DMS 273 (cell line): ENCODE data around the gene DDAH1.

Experiments
- DNase-seq: peaks from one replicate; lab custom pipeline; 2025; ENCODE audit not compliant: unreplicated experiment; lab: John Stamatoyannopoulos, UW

Gene DDAH1

GRCh38 chr1:85333186-85333585 lies 131.8 kb downstream of the DDAH1 start:
- DNase-seq, result no peak

- no peak for DNase-seq
Observed at GRCh38 chr1:85332575-85332974, 132.4 kb downstream of the DDAH1 start.

- no peak for DNase-seq
Observed at GRCh38 chr1:85330711-85331290, 134.2 kb downstream of the DDAH1 start.

DNA sequence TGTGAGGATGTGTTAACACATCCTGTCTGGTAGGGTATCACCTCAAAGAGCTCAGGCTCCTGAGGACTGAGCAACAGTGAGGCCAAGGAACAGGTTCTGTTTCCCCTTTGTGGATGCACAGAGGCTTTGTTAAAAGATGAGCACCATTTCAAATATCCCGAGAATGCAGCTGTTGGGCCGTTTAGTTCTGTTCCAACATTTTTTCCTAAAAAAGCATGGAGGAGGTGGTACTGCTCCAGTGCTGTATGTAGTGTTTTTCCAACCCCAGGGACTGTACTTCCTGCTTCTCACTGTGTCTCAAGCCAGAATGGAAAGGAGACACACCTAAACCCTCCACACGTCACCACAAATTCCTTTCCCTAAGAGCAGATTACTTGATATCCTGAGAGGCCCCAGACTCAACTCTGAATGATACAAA lies 134.7 kb downstream of the DDAH1 start:
- no peak for DNase-seq

GRCh38 chr1:85328713-85329397 lies 136.1 kb downstream of the DDAH1 start:
- no peak for DNase-seq

- no peak for DNase-seq
Observed at GRCh38 chr1:85327759-85328158, 137.2 kb downstream of the DDAH1 start.

DNA sequence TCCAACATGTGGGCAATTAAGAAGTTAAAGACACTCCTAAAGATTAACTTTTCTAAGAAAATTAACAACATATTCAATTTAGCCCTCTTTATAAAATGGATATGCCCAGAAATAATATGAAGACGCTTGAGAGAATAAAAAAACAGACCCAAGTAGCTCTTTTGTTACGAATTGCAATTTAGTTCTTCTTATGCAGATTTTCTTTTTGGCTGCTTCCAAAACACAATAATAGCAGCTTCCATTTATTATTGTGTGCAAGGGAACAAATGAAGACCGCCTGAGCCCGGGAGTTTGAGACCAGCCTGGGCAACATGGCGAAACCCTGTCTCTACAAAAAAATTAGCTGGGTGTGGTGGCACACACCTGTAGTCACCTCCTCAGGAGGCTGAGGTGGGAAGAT lies 138.1 kb downstream of the DDAH1 start:
- no peak for DNase-seq

DNA sequence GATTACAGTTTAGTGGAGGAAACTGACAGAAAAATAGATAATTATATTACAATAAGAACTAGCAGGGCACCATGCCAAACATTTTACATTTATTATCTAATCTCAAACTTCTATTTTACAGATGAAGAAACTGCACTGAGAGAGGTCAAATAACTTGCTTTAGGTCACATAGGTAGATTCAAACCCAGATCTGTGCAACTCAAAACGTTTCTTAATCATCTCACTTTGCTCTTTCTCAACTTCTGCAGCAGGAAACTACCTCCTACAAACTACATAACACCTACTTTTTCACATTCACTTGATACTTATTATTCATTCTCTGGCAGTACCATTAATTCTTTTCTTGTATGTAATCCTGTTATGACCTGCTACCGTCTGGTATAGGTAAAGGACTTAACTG lies 138.6 kb downstream of the DDAH1 start:
- no peak for DNase-seq

DNA sequence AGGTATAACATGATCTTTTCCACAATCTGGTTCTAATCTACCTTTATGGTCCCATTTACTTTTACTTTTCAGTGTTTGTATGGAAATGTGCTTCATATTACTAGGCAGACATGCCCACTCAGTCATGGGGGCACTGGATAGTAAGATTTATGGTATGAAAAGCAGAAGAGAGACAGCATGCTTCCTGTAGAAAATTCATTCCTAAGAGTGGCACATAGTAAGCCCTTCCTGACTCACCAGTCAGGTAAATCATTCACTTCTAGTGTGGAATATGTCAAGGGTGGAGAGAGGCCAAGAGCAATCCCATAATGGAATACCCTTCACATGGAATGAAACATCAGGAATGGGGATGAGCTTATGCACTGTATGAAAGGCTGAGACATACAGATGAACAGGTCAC lies 139.0 kb downstream of the DDAH1 start:
- DNase-seq, result no peak

DNA sequence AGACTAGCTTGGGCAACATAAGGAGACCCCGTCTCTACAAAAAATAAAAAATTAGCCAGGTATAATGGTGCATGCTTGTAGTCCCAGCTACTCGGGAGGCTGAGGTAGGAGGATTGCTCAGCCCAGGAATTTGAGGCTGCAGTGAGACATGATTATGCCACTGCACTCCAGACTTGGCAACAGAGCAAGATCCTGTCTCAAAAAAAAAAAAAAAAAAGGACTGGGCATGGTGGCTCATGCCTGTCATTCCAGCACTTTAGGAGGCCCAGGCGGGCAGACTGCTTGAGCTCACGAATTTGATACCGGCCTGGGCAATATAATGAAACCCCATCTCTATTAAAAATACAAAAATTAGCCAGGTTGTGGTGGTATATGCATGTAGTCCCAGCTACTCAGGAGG lies 141.2 kb downstream of the DDAH1 start:
- no peak for DNase-seq

GRCh38 chr1:85322655-85323054 lies 142.3 kb downstream of the DDAH1 start:
- no peak for DNase-seq

GRCh38 chr1:85321237-85321964 lies 143.6 kb downstream of the DDAH1 start:
- DNase-seq, result no peak

DNA sequence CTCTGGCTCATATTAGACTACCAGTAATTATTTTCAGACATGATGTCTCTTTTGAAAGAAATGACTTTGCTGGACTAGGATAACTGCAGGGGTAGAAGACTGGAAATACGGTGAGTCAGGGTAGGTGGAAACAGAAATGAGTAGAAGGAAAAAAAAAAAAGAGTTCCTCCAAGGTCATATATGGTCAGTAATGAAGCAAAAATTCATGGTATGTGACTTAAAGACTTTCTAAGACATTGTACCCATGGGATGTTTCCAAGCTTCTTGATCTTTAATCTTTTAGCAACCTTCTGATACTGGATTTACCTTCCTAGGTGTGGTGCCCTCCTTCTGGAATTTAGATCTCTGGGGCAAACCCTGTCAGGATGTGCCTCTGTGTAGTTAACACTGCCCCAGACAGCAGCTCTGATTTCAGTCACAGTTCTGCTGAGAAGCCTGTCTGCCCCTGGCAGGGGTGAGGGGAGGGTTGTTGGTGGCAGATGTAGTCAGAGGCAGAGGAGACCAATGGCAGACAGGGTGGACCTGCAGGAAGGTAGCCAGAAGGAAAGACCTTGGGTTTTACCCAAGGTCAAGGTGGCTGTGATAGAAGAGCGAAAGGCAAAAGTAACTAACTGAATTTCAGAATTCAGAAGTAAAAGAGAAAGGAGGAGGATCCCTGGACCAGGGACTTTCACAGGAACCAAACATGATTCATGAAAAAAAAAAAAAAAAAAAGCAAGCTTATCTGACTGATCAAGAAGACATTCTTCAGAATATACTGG lies 144.4 kb downstream of the DDAH1 start:
- no peak for DNase-seq

GRCh38 chr1:85319931-85320330 lies 145.0 kb downstream of the DDAH1 start:
- no peak for DNase-seq

- DNase-seq, result no peak
Observed at GRCh38 chr1:85319491-85319890, 145.5 kb downstream of the DDAH1 start.

DNA sequence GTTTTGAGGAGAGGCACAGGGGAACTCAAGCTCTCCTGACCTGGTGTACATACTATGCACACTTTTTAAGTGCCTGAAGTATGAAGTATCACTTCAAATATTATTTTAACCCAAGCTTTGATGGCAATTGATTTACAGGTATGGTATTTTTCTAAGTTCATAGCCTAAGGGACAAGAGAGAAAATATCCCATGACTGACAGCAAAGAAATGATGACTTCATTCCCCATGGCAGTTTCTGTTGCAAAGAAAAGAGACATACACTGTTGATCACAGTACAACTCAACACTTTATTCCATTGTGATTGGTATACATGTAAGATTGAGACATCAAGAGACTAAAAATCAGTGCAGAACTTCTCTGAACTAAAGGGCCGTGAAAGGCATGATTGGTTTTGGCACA lies 146.7 kb downstream of the DDAH1 start:
- no peak for DNase-seq

DNA sequence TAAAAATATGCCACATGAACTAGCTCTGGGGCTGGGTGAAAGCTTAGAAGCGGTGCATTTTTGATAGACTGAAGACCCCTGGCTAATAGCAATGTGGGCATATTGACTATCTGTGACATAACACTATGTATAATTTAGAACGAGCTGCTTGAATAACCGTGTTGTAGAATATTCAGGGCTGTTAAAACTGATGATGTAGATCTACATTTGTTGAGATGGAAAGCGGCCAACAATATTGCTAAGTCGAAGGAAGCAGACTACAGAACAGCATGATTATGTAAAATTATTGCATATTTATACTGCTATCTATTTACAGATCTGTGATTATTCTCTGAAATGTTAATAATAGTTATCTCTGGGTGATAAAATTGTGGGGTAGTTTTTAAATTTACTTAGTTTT lies 147.4 kb downstream of the DDAH1 start:
- no peak for DNase-seq

GRCh38 chr1:85316321-85316720 lies 148.6 kb downstream of the DDAH1 start:
- DNase-seq, result no peak

GRCh38 chr1:85315789-85316188 lies 149.2 kb downstream of the DDAH1 start:
- no peak for DNase-seq

- no peak for DNase-seq
Observed at GRCh38 chr1:85314726-85315125, 150.2 kb downstream of the DDAH1 start.

DNA sequence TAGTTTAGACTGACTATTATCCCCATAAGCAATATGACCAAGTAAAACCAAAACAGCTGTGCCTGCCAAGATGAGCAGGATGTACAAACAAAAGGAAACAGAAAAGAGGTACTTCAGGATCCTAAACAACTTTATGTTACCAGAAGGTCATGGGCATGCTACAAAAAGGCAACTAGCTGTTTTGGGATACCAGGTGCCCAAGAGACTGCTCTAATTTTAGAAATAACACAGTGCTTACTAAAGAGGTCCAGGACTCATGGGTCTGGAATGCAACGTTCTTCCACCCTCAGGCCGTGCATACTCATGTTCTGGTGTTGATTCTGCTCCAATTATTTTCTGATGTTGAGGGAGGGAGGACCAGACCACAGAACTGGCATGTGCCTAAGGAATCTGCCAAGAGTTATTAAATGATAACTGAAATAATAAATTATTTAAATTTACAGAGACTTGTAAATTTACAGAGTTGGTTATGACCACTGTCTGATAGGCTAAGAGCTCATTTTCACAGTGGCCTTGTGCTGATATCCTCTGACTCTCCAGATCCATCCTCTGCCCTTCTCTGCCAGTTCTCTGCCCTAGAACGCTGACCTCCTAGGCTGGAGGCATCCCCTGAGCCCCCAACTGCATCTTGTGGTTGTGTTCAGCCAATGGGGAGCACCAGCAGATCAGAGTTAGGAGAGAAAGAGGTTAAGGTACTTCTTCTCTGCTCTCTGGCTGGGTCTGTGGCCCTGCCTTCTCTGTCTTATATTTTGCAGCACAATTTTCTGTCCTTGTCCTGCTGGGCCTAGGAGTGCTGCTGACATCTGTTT lies 150.9 kb downstream of the DDAH1 start:
- no peak for DNase-seq
